Measurements from ENCODE around the gene CDH13. TPM values are rescaled to one million over a fixed set of nuclear protein-coding genes. Genes with fewer than 3 reads are reported as not detected.

Gene CDH13
- total and polyA plus RNA-seq, 2 of the 8 experiments (the other 6 are each of a cell fraction or from before 2014, with no cell fraction given) = 2.3 to 2.4 TPM

DNA sequence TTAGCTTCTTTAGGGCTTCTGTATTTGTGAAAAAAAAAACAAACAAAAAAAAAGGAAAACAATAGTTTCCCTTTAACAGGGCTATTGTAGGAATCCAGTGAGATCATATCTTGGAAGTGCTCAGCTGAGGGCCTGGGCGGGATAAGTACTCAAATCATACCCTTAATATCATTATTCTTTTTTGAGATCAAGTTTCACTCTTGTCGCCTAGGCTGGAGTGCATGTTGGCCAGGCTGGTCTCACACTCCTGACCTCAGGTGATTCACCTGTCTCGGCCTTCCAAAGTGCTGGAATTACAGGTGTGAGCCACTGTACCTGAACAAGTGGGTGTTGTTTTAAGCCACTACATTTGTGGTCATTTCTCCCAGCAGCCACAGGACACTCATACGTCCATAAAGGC is 87.0 kb downstream of the CDH13 start:
- Histone ChIP-seq H3K9me3 (ENCODE audit: insufficient read depth in 2 of 2, low read depth in 1 of 2, low read length in 1 of 2) (no peaks in the 10 kb centered on the region), H3K9ac (replicated peaks in 1 of 4; ENCODE audit: extremely low read depth in 1 of 4, low read depth in 3 of 4, low read length in 3 of 4) (no peak overlapping the region), H3K14ac (ENCODE audit: insufficient read length) (no peak overlapping the region), H4K8ac (ENCODE audit: extremely low read depth, insufficient read depth, low read length) (no peak overlapping the region), H2BK12ac (ENCODE audit: low read depth, low read length) (no peak overlapping the region), H3K4ac (replicated peaks; ENCODE audit: insufficient read length, low read depth, low read length) (no peak overlapping the region), H3K79me1 (ENCODE audit: low read depth, low read length) (no peaks in the 10 kb centered on the region), H2BK20ac (ENCODE audit: low read length) (no peak overlapping the region), H3K36me3 (ENCODE audit: control insufficient read depth in 2 of 4, insufficient read depth in 4 of 4, low read length in 3 of 4) (no peaks in the 10 kb centered on the region), H2BK120ac (replicated peaks; ENCODE audit: low read depth, low read length) (no peak overlapping the region), H3K27me3 (replicated peaks in 1 of 4; ENCODE audit: control insufficient read depth in 3 of 4, extremely low read depth in 1 of 4, insufficient read depth in 3 of 4, low read length in 3 of 4) (no peaks in the 10 kb centered on the region), H2BK15ac (ENCODE audit: low read length) (no peak overlapping the region), H3K23me2 (ENCODE audit: low read depth, low read length) (no peaks in the 10 kb centered on the region), H3K56ac (replicated peaks; ENCODE audit: insufficient read length, low read depth, low read length) (no peak overlapping the region), H3K27ac (ENCODE audit: low read depth, low read length) (no peak overlapping the region), H3K4me1 (replicated peaks in 1 of 4; ENCODE audit: control insufficient read depth in 3 of 4, insufficient read depth in 4 of 4, low read length in 3 of 4) (peaks cover 0 to 7% (median 5%) of the 10 kb centered on the region in 4 experiments; a peak in 3 of 7 replicates), H3K18ac (ENCODE audit: extremely low read depth, low read length) (no peak overlapping the region), H3K4me2 (ENCODE audit: insufficient read depth in 1 of 2, low read depth in 2 of 2, low read length in 2 of 2) (no peak overlapping the region), H2BK5ac (ENCODE audit: low read depth, low read length) (no peak overlapping the region), H4K5ac (ENCODE audit: insufficient read length, low read depth, low read length) (no peak overlapping the region), H2AK5ac (ENCODE audit: low read depth, low read length) (no peak overlapping the region), H3K4me3 (ENCODE audit: extremely low read depth in 1 of 4, insufficient read depth in 2 of 4, low read depth in 3 of 4, low read length in 4 of 4) (no peak overlapping the region), H4K20me1 (replicated peaks in 1 of 2; ENCODE audit: control insufficient read depth in 1 of 2, insufficient read depth in 2 of 2, low read length in 2 of 2) (no peaks in the 10 kb centered on the region), H2AFZ (ENCODE audit: low read length) (no peak overlapping the region), H3K23ac (ENCODE audit: insufficient read length) (no peak overlapping the region), H4K91ac (replicated peaks; ENCODE audit: insufficient read length, low read length) (no peak overlapping the region), H3K79me2 (ENCODE audit: control insufficient read depth in 1 of 2, insufficient read depth in 2 of 2, low read length in 2 of 2) (no peaks in the 10 kb centered on the region)
- CTCF ChIA-PET (ENCODE audit: partially characterized antibody) = interaction anchor here (0.6 to 1.4 kb wide), 2 partner anchors 43 to 370 kb away, joined by 4 read pairs; no protein-coding TSS in a partner anchor
- no peak for DNase-seq (ENCODE audit: low read depth in 1 of 2, low spot score in 2 of 2)
- POLR2A ChIA-PET (ENCODE audit: partially characterized antibody) = no interaction called here
- no peak for FAIRE-seq
- 88% methylated on average over 4 of the region's 4 CpGs; no CpG with 5 or more reads in 1 of the 2 experiments for WGBS, 2 experiments (ENCODE audit: extremely low coverage in 1 of 2, insufficient coverage in 1 of 2, insufficient read length in 1 of 2, insufficient replicate concordance in 2 of 2, low coverage in 1 of 2, low lambda C conversion rate in 2 of 2, missing lambda C conversion rate in 1 of 2)
- TF ChIP-seq CTBP2 (IDR thresholded peaks at IDR 0.05; ENCODE audit: borderline replicate concordance, insufficient read depth, insufficient read length, low read length) (no peak), EZH2 (IDR thresholded peaks at IDR 0.05; ENCODE audit: low read depth, low read length, severe bottlenecking) (no peak), JUN (IDR thresholded peaks at IDR 0.05; ENCODE audit: low read depth, low read length) (no peak), RNF2 (IDR thresholded peaks at IDR 0.05; ENCODE audit: borderline replicate concordance, low read depth, low read length, missing control alignments, poor library complexity, severe bottlenecking) (no peak), HDAC2 (IDR thresholded peaks at IDR 0.05; ENCODE audit: borderline replicate concordance in 1 of 2, low read depth in 2 of 2, low read length in 2 of 2) (no peak), CBX8 (IDR thresholded peaks at IDR 0.05; ENCODE audit: borderline replicate concordance, low read depth, low read length) (no peak), SUZ12 (IDR thresholded peaks at IDR 0.05; ENCODE audit: low read length) (no peak), SP4 (IDR thresholded peaks at IDR 0.05; ENCODE audit: low read length) (no peak), SIX5 (IDR thresholded peaks at IDR 0.05; ENCODE audit: low read depth, low read length) (no peak), TBP (IDR thresholded peaks at IDR 0.05; ENCODE audit: low read depth, low read length) (no peak), TAF7 (optimal IDR thresholded peaks at IDR 0.05; ENCODE audit: borderline replicate concordance, low read depth, low read length) (no peak), BRCA1 (IDR thresholded peaks at IDR 0.05; ENCODE audit: low read depth, low read length) (no peak), GABPA (IDR thresholded peaks at IDR 0.05; ENCODE audit: borderline replicate concordance, insufficient read depth, low read length) (no peak), NRF1 (IDR thresholded peaks at IDR 0.05; ENCODE audit: low read depth, low read length) (no peak)
